GM18951 (cell line): Measurements from ENCODE around the gene BAD.
A peak's percentile ranks its signal among the peaks of the same experiment; 100 is the strongest.

Experiments used
- POLR2A ChIP-seq: IDR thresholded peaks from 4 replicates; pipeline ENCODE4 v1.6.1; 2011; ENCODE audit warnings: mild to moderate bottlenecking; ENCODE audit not compliant: insufficient read length, insufficient read depth; ENCODE audit errors: extremely low read depth
- in situ Hi-C: fragments of 300-500 bp; cut with MboI; formaldehyde crosslinking; loops from one replicate; pipeline ENCODE4 v1.12.0; 2022; ENCODE audit warnings: low sequenced_read_pairs, mixed read lengths, inconsistent platforms; ENCODE audit not compliant: unreplicated experiment

The BAD gene

DNA sequence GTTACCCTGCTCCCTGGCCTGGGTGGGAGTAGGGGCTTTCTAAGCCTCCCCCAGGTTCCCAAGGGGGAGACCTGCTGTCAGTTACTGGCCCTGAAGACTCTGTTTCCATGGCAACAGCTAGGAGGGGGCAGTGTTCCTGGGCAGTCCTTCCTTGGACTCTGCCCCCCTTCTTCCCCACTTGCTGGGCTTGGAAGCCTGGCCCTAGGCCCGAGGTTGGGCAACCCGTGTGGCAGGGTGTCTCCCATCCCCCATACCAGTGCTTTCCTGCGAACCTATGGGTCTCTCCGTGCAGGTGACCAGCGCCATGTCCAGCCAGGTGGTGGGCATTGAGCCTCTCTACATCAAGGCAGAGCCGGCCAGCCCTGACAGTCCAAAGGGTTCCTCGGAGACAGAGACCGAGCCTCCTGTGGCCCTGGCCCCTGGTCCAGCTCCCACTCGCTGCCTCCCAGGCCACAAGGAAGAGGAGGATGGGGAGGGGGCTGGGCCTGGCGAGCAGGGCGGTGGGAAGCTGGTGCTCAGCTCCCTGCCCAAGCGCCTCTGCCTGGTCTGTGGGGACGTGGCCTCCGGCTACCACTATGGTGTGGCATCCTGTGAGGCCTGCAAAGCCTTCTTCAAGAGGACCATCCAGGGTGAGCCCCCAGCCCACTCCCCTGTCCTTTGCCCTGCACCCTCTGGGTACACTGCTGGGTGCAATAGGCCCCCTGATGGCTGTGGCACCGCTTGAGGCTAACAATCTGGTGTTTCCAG, 22.6 kb upstream of the BAD start:
- in situ Hi-C loops, result no loop called here
- TF ChIP-seq POLR2A, result peak; percentile 19

DNA sequence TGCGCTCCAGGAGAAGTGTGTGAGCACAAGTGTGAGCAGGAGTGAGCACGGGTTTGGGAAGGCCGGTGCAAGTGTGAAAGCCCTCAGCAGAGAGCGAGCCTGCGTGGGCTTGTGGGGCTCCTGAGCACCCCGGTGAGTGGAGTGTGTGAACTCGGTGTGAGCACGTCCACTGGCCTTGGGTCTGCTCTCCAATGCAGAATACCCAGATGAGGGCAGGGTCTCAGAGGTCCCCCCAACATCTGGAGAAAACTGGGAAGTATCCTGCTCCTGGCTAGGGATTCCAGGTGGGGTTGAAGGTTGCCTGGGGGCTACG, 22.1 kb upstream of the BAD start:
- in situ Hi-C loops, result no loop called here

DNA sequence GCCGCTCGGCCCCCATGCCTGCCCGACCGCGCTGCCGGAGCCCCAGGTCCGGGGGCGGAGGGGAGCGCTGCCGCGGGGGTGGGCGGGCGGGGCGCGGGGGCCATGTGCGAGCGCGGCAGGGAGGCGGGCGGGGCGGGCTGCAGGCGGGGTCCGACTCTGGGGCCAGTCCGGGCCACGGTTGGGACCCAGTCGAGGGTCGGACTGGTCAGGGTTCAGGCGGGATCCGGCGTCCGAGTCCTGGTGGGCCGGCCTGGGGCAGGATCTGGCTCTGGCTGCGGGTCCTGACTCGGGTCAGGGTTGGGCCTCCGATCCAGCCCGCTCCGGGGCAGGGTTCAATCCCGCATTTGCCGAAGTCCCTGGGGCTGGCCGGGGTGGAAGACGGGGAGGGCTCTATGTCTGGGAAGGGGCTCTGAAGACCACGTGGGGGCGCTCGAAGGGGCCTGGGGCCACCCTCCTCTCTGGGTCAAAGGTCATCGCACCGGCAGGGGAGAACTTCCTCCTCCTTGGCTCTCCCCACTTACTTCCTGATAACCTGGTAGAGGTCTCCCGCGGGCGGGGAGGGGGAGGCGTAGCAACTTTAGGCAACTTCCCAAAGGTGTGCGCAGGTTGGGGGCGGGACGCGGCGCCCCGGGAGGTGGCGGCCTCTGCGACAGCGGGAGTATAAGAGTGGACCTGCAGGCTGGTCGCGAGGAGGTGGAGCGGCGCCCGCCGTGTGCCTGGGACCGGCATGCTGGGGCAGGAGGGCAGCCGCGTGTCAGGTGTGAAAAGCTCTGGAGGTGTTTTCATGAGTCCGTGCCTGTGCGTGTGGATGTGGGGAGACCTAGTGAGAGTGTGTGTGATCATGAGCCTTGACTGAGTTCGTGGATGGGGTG, 21.5 kb upstream of the BAD start:
- TF ChIP-seq POLR2A, result peak; percentile 50
- in situ Hi-C loops, result no loop called here

More for the DNA sequence above, 22.1 kb upstream of the BAD start:
- TF ChIP-seq POLR2A, result no peak

DNA sequence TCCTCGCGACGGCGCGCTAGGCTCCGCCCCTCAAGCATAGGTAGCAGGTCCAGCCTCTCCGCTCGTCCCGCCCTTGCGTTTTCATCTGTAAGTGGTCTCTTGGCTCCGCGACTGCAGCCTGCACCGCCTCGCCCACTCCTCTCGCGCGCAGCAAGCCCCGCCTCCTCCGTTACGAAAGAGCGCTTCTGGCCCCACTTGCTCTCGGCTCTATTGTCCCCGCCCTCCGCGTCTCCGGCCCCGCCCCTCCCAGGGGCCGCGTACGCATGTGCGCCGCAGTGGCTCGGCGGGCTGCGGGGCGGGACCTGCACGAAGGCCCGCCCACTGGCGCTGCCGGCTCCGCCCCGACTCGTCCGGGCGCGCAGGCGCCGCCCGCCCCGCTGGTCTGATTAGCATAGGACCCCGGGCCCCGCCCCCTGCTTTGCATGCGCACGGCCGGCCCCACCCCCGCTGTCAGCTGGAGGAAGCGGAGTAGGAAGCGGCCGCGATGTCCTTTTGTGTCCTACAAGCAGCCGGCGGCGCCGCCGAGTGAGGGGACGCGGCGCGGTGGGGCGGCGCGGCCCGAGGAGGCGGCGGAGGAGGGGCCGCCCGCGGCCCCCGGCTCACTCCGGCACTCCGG, 20.7 kb upstream of the BAD start, which contains the start of gene ESRRA:
Gene ESRRA (plus strand): TSS at position 450 of the 616 bp plus-strand sequence. CDS start 1,656 bp downstream, outside the sequence.
- TF ChIP-seq POLR2A, result peak; percentile 82
- in situ Hi-C loops, result no loop called here

DNA sequence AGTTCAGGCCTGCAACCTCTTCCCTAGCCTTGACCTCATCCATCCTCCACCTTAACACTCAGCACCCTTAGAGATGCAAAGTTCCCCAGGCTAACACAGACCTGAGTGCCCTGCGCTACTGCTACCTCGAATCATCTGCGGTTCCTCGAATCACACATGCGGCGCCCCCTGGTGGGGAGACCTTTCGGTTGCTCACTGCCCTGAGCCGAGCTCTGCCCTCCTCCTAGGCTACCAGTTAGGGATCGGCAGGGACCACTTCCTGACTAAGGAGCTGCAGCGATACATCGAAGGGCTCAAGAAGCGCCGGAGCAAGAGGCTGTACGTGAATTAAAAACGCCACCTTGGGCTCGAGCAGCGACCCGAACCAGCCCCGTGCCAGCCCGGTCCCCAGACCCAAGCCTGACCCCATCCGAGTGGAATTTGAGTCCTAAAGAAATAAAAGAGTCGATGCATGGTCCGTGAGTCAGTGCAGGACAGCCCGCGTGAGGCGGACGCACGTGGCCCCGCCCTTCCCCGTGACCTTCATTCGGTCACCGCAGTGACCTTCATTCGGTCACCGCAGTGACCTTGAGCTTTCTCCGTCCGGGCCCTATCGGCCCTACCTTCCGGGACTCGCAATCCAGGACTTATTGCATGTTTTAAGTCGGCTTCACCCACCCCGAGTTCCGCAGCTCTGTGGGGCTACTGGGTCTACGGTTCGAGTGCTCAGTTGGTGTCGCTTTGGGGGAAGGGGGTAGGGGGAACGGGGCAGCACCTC, 20.0 kb upstream of the BAD start:
- in situ Hi-C loops, result no loop called here
- TF ChIP-seq POLR2A, result peak; percentile 79

DNA sequence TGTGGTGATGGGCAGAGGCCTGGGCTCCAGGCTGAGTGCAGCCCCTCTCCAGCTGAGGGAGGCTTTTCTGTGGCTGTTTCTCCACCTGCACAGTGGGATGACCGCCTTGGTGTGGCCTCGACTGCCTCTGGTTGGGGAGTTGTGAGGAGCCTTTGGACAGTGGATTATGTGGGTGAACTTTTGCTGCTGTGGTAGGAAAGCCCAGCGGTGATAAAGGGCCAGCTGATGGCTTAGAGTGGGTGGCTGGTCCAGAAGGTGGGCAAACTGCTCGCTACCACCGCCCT, 19.5 kb upstream of the BAD start:
- TF ChIP-seq POLR2A, result no peak
- in situ Hi-C loops, result no loop called here

DNA sequence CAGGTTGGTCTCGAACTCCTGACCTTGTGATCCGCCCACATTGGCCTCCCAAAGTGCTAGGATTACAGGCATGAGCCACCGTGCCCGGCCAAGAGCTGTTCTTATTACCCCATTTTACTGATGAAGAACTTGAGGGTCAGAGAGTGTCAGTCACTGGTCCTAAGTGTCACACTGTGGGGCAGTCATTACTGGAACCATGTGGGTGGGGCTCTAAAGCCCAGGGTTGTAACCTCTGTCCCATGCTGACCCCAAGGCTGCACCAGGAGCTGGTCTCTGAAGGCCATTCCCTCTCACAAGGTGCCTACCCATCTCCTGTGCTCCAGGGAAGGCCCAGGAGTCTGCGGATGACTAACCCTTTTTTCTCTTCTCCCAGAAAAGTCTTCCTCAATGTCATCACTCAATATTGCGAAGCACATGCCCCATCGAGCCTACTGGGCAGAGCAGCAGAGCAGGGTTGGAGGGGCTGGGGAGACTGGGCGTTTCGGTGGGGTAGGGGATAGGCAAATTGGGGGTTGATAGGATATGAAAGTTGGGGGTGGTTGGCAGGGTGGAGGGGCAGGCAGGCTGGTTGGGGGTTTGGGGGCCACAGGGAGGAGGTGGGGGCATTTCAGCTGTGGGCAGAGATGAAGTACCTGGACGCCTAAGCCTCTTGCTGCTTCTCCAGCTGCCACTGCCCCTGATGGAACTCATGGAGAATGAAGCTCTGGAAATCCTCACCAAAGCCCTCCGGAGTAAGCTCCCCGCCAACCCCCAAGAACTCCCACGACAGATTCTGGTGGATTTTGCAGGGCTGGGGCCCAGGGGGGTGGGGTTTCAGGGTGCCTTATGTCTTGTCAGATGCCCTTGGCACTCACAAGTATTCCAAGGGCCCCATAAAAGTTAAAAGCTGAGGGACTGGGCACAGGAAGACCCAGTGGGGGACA, 18.9 kb upstream of the BAD start:
- no peak for TF ChIP-seq POLR2A
- in situ Hi-C loops, result no loop called here

DNA sequence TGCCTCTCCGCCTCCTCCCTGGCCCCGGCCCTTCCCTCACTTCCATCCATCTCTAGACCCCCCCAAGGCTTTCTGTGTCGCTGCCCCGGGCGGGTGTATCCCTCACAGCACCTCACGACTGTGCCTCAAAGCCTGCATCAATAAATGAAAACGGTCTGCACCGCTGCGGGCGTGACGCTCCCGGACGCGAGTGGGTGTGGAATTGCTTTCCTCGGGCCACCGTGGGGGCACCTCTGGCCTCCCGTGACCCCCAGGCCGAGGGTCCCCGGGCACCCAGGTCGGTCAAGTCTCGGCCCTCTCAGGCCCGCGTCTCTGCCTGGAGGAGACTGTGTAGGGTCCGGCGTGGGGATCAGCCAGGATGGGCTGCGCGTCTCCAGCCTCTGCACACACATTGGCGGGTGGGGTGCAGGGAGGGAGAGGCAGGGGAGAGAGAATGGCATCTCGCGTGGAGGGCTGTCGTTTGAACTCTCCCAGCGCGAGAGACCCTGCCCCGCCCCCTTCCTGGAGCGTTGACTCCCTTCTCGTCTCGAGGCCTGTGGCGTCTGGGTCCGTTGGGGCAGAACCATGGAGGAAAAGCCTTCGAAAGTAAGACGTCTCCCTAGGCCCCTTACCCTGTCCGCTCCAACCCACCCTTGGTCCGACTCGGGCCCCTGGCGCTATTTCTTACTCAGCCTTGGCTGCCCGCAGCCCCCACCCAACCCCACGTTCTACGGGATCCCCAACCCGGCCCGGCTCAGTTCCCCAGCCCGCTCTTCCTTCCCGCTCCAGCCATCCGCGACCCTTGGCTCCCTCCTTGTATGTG, 15.6 kb upstream of the BAD start, which contains the start of gene CATSPERZ:
Gene CATSPERZ (plus strand): TSS at position 512 of the 802 bp plus-strand sequence. CDS start 53 bp downstream, at position 565.
- in situ Hi-C loops, result loop anchor here (5.0 kb wide), 1 partner anchor 98 kb away; no protein-coding TSS in a partner anchor
- no peak for TF ChIP-seq POLR2A

DNA sequence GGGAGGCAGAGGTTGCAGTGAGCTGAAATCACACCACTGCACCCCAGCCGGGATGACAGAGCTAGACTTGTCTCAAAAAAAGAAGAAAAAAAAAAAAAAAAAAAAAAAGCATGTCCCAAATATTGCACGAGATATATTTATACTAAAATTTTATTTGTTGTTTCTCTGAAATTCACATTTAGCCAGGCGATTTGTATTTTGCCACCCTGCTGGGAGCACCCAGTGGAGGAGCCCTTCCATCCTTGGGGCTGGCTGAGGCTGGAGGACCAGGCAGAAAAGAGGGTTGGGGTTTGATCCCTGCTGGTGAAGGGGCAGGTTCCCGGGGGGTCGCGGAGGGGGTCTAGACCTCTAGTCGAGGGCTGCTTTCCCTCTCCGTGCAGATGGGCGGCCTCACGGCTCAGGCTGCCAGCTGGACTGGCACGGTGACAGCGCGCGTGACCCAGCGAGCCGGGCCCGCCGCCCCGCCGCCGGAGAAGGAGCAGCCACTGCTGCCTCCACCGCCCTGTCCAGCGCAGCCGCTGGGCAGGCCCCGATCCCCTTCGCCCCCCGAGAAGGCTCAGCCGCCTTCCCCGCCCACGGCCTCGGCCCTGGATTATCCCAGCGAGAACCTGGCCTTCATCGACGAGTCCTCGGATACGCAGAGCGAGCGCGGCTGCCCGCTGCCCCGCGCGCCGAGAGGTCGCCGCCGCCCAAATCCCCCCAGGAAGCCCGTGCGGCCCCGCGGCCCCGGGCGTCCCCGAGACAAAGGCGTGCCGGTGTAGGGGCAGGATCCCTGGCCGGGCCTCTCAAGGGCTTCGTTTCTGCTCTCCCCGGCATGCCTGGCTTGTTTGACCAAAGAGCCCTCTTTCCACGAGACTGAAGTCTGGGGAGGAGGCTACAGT, 14.7 kb upstream of the BAD start:
- in situ Hi-C loops, result loop anchor here (5.0 kb wide), 1 partner anchor 97 kb away; no protein-coding TSS in a partner anchor
- TF ChIP-seq POLR2A, result no peak

DNA sequence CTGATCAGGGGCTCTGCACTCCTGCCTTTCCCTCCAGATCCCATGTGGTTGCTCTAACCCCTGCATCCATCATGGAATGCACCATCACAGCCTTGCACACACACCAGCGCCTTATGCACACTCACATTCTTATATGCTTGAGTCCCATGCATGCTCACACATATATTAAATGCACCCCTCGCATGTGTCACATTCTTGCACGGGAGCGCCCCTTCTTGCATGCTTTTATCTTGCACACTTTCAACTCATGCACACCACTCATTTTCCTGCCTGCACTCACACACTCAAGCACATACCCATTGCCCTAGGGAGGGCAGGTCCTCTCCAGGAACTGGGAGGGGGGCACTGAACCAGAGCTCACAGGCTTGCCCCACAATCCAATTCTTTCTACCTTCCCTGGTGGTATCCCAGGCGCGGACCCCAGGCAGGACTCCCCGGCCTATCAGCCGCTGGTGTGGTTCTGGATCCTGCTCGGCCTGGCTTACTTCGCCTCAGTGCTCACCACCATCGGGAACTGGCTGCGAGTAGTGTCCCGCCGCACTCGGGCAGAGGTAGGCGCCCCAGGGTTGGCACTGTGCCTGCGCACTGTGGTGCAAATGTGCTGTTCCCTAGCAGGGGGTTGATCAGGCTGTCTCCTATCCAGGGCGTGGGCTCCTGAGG, 13.4 kb upstream of the BAD start:
- in situ Hi-C loops, result loop anchor here (5.0 kb wide), 1 partner anchor 96 kb away; no protein-coding TSS in a partner anchor
- no peak for TF ChIP-seq POLR2A
